ENCODE results near the gene ITGA1. TPM values are rescaled to one million over a fixed set of nuclear protein-coding genes. Genes with fewer than 3 reads are reported as not detected.
"Not testable (repeated sequence)": the region's sequence is repeated elsewhere in the genome, so short reads cannot be mapped to it uniquely, and the experiment has no call there.

The ITGA1 gene
- total and polyA plus RNA-seq, 2 of the 13 experiments (the other 11 are each of a cell fraction or from before 2014, with no cell fraction given): 23.1 to 28.6 TPM

DNA sequence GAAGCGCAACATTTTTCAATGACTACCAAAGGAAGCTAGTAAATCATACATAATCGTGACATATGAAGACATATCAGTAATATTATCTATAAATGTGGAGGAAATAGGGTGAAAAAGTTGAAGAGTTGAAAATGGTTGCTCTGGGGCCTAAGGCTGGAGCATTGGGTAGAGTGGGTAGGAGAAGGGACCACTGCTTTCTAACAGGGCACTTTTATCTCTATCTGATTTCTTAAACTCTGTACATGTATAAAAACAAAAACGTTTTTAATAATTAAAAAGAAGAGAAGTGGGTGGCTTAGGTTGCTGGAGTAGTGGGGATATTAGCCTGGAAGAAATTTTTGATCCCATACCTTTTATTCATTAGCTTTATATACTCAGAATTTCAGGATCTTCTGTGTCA, 44.2 kb upstream of the ITGA1 start:
- in situ Hi-C loops (cut with HindIII; ENCODE audit: extremely low pct_ligation_motif_present, low pct_unique_long_range_greater_than_20kb): no loop called here
- TF ChIP-seq, protein P1, sequence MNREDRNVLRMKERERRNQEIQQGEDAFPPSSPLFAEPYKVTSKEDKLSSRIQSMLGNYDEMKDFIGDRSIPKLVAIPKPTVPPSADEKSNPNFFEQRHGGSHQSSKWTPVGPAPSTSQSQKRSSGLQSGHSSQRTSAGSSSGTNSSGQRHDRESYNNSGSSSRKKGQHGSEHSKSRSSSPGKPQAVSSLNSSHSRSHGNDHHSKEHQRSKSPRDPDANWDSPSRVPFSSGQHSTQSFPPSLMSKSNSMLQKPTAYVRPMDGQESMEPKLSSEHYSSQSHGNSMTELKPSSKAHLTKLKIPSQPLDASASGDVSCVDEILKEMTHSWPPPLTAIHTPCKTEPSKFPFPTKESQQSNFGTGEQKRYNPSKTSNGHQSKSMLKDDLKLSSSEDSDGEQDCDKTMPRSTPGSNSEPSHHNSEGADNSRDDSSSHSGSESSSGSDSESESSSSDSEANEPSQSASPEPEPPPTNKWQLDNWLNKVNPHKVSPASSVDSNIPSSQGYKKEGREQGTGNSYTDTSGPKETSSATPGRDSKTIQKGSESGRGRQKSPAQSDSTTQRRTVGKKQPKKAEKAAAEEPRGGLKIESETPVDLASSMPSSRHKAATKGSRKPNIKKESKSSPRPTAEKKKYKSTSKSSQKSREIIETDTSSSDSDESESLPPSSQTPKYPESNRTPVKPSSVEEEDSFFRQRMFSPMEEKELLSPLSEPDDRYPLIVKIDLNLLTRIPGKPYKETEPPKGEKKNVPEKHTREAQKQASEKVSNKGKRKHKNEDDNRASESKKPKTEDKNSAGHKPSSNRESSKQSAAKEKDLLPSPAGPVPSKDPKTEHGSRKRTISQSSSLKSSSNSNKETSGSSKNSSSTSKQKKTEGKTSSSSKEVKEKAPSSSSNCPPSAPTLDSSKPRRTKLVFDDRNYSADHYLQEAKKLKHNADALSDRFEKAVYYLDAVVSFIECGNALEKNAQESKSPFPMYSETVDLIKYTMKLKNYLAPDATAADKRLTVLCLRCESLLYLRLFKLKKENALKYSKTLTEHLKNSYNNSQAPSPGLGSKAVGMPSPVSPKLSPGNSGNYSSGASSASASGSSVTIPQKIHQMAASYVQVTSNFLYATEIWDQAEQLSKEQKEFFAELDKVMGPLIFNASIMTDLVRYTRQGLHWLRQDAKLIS (CRISPR knock-in tag; IDR thresholded peaks at IDR 0.05): no peak
- no peak overlapping the region for H3K27ac ChIP-seq (ENCODE audit: extremely low read length, insufficient read depth, low read length)
- WGBS (ENCODE audit: low lambda C conversion rate): 20% methylated on average over 3 of the region's 3 CpGs
- DNase-seq (ENCODE audit: low spot score) (no peak), FAIRE-seq (no peak), ATAC-seq (no peak)
- H3K4me2 ChIP-seq (ENCODE audit: low read depth, low read length): no peak overlapping the region
- ChIA-PET CTCF (ENCODE audit: low intra/inter-chr PET ratio, low total read pairs) (no interaction called here), POLR2A (no interaction called here)
- H3K9ac ChIP-seq (ENCODE audit: insufficient read depth, low read depth, low read length): no peak overlapping the region
- intact Hi-C loops (cut with micrococcal nuclease; ENCODE audit: unreplicated experiment): no loop called here
- no peaks in the 10 kb centered on the region for H4K20me1 ChIP-seq (ENCODE audit: insufficient read depth, low read length)
- H2AFZ ChIP-seq (ENCODE audit: low read length): no peak overlapping the region
- no peaks in the 10 kb centered on the region for H3K9me3 ChIP-seq (ENCODE audit: low read length)
- BruUV-seq (replicated peaks): no TSS peak
- H3K36me3 ChIP-seq (replicated peaks in 1 of 2; ENCODE audit: control insufficient read depth in 1 of 2, insufficient read depth in 2 of 2, low read length in 2 of 2): no peaks in the 10 kb centered on the region
- H3K79me2 ChIP-seq (ENCODE audit: insufficient read depth, low read length): no peaks in the 10 kb centered on the region
- H3K4me1 ChIP-seq (ENCODE audit: insufficient read depth, low read length): no peaks in the 10 kb centered on the region
- H3K4me3 ChIP-seq (replicated peaks in 1 of 3; ENCODE audit: insufficient read depth in 1 of 3, low read depth in 2 of 3, low read length in 3 of 3): no peak overlapping the region
- H3K27me3 ChIP-seq (ENCODE audit: control insufficient read depth in 1 of 2, insufficient read depth in 2 of 2, low read length in 2 of 2): peaks cover 0 to 2% of the 10 kb centered on the region in 2 experiments; a peak in 1 of 5 replicates

DNA sequence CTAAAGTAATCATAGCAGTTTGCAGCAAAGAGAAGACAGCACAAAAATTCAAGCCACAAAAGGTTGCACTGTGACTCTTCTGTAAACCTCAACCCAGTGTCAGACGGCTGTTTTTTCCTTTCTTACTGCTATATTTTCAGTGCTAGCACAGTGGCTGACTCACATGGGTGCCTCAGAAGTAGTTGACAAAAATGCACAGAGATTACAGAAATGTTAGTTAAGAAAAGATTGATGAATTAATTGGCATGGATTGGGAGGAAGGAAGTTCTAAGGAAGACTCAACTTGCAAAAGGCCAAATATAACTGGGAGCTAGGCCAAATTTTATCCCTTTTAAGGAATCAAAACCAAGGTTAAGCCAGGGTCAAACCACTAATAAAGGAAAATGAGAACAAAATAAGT, 43.7 kb upstream of the ITGA1 start:
- no peak overlapping the region for H3K4me3 ChIP-seq (replicated peaks in 1 of 3; ENCODE audit: insufficient read depth in 1 of 3, low read depth in 2 of 3, low read length in 3 of 3)
- H4K20me1 ChIP-seq (ENCODE audit: insufficient read depth, low read length): no peaks in the 10 kb centered on the region
- FAIRE-seq (no peak), ATAC-seq (no peak), DNase-seq (ENCODE audit: low spot score) (no peak)
- TF ChIP-seq SP5 (CRISPR knock-in tag; IDR thresholded peaks at IDR 0.05; ENCODE audit: borderline replicate concordance, low read depth): no peak
- peaks cover 0 to 2% of the 10 kb centered on the region in 2 experiments; a peak in 1 of 5 replicates for H3K27me3 ChIP-seq (ENCODE audit: control insufficient read depth in 1 of 2, insufficient read depth in 2 of 2, low read length in 2 of 2)
- no peaks in the 10 kb centered on the region for H3K4me1 ChIP-seq (ENCODE audit: insufficient read depth, low read length)
- POLR2A ChIA-PET: no interaction called here
- CTCF ChIA-PET (ENCODE audit: low intra/inter-chr PET ratio, low total read pairs): no interaction called here
- in situ Hi-C loops (cut with HindIII; ENCODE audit: extremely low pct_ligation_motif_present, low pct_unique_long_range_greater_than_20kb) (no loop called here), intact Hi-C loops (cut with micrococcal nuclease; ENCODE audit: unreplicated experiment) (no loop called here)
- no peak overlapping the region for H3K27ac ChIP-seq (ENCODE audit: extremely low read length, insufficient read depth, low read length)
- no peak overlapping the region for H3K4me2 ChIP-seq (ENCODE audit: low read depth, low read length)
- no peaks in the 10 kb centered on the region for H3K36me3 ChIP-seq (replicated peaks in 1 of 2; ENCODE audit: control insufficient read depth in 1 of 2, insufficient read depth in 2 of 2, low read length in 2 of 2)
- 0% methylated on average over 1 of the region's 1 CpG for WGBS (ENCODE audit: low lambda C conversion rate)
- no TSS peak for BruUV-seq (replicated peaks)
- no peak overlapping the region for H2AFZ ChIP-seq (ENCODE audit: low read length)
- no peaks in the 10 kb centered on the region for H3K9me3 ChIP-seq (ENCODE audit: low read length)
- H3K9ac ChIP-seq (ENCODE audit: insufficient read depth, low read depth, low read length): no peak overlapping the region
- no peaks in the 10 kb centered on the region for H3K79me2 ChIP-seq (ENCODE audit: insufficient read depth, low read length)

DNA sequence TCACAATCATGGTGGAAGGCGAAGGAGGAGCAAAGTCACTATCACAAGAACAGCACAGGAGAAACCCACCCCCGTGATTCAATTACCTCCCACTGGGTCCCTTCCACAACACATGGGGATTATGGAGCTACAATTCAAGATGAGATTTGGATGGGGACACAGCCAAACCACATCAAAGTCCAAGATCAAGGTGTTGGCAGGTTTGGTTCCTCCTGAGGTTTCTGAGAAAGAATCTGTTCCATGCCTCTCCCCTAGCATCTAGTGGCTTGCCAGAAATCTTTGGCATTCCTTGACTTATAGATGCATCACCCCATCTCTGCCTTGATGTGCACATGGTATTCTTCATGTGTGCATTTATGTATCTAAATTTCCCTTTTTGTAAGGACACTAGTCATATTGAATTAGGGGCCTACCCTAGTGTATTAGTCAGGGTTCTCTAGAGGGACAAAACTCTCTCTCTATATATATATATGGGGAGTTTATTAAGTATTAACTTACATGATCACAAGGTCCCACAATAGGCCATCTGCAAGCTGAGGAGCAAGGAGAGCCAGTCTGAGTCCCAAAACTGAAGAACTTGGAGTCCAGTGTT, 42.8 kb upstream of the ITGA1 start:
- H3K79me2 ChIP-seq (ENCODE audit: insufficient read depth, low read length); H3K27ac ChIP-seq (ENCODE audit: extremely low read length, insufficient read depth, low read length); H2AFZ ChIP-seq (ENCODE audit: low read length); ATAC-seq; H3K9me3 ChIP-seq (ENCODE audit: low read length); H3K9ac ChIP-seq (ENCODE audit: insufficient read depth, low read depth, low read length); POLR2A ChIA-PET; FAIRE-seq; H3K36me3 ChIP-seq (replicated peaks in 1 of 2; ENCODE audit: control insufficient read depth in 1 of 2, insufficient read depth in 2 of 2, low read length in 2 of 2); H3K27me3 ChIP-seq (ENCODE audit: control insufficient read depth in 1 of 2, insufficient read depth in 2 of 2, low read length in 2 of 2); H3K4me2 ChIP-seq (ENCODE audit: low read depth, low read length); H3K4me3 ChIP-seq (replicated peaks in 1 of 3; ENCODE audit: insufficient read depth in 1 of 3, low read depth in 2 of 3, low read length in 3 of 3); CTCF ChIA-PET (ENCODE audit: low intra/inter-chr PET ratio, low total read pairs); intact Hi-C loops (cut with micrococcal nuclease; ENCODE audit: unreplicated experiment); in situ Hi-C loops (cut with HindIII; ENCODE audit: extremely low pct_ligation_motif_present, low pct_unique_long_range_greater_than_20kb); H4K20me1 ChIP-seq (ENCODE audit: insufficient read depth, low read length); DNase-seq (ENCODE audit: low spot score); H3K4me1 ChIP-seq (ENCODE audit: insufficient read depth, low read length); BruUV-seq (replicated peaks): not testable (repeated sequence)
- WGBS (ENCODE audit: low lambda C conversion rate): 11% methylated on average over 2 of the region's 2 CpGs

All from HepG2 (cell line).